Measurements from ENCODE around the gene CKS2. TPM values are rescaled to one million over a fixed set of nuclear protein-coding genes. Genes with fewer than 3 reads are reported as not detected.
A peak's percentile ranks its signal among the peaks of the same experiment; 100 is the strongest.

CKS2 gene
- total RNA-seq, 4 donors from 2014 or later, result 6.5 to 13.2 (median 6.9) TPM

DNA sequence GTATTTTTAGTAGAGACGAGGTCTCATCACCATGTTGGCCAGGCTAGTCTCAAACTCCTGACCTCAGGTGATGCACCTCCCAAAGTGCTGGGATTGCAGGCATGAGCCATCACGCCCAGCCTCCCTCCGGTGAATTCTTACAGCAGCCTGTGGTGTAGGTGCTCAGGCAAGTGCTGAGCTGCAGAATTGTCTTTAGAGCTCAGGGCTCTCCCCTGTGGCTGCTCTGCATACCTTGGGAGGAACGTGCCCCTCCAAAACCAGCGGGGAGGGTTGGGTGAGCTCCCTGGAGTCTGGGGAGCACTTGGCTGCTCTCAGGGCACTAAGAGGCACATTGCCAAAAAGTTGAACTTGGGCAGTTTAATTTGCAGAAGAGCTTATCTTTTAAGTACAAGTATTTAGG lies 36.7 kb downstream of the CKS2 start:
- H3K27me3 ChIP-seq, result no peaks in the 10 kb centered on the region
- peaks cover 6 to 90% of the 10 kb centered on the region in 2 donors for H3K36me3 ChIP-seq
- ATAC-seq, result no peak
- no peak overlapping the region for H3K4me3 ChIP-seq
- H3K9me3 ChIP-seq, result no peaks in the 10 kb centered on the region
- TF ChIP-seq, protein P1, sequence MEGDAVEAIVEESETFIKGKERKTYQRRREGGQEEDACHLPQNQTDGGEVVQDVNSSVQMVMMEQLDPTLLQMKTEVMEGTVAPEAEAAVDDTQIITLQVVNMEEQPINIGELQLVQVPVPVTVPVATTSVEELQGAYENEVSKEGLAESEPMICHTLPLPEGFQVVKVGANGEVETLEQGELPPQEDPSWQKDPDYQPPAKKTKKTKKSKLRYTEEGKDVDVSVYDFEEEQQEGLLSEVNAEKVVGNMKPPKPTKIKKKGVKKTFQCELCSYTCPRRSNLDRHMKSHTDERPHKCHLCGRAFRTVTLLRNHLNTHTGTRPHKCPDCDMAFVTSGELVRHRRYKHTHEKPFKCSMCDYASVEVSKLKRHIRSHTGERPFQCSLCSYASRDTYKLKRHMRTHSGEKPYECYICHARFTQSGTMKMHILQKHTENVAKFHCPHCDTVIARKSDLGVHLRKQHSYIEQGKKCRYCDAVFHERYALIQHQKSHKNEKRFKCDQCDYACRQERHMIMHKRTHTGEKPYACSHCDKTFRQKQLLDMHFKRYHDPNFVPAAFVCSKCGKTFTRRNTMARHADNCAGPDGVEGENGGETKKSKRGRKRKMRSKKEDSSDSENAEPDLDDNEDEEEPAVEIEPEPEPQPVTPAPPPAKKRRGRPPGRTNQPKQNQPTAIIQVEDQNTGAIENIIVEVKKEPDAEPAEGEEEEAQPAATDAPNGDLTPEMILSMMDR (IDR thresholded peaks at IDR 0.05 in 4 of 5, conservative IDR thresholded peaks at IDR 0.05 in 1 of 5), result no peak
- no peak for TF ChIP-seq POLR2A (IDR thresholded peaks at IDR 0.05)
- DNase-seq, result no peak
- peaks cover 13 to 16% of the 10 kb centered on the region in 2 donors for H3K4me1 ChIP-seq
- intact Hi-C loops (cut with DNase I; ENCODE audit: low total_unique reads) (no loop called here), in situ Hi-C loops (cut with MboI; ENCODE audit: low sequenced_read_pairs in 4 of 4) (no loop called here)
- no peak overlapping the region for H3K27ac ChIP-seq

DNA sequence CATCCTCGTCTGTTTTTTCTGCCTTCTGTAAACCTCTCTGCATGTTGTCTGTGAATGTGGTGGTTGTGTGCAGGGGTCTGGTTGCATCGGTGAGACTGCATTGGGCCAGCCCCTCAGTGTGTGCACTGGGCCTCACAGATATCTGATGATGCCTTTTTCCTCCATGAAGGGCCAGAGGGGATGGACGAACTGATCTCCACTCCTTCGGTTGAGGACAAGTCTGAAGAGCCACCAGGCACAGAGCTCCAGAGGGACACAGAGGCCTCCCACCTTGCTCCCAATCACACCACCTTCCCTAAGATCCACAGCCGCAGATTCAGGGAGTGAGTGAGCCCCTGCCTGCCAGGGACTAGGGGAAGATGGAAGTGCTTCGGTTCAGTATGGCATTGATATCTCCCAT lies 38.6 kb downstream of the CKS2 start:
- Histone ChIP-seq H3K27me3 (no peaks in the 10 kb centered on the region), H3K4me1 (peaks cover 24 to 29% of the 10 kb centered on the region in 2 donors), H3K4me3 (no peak overlapping the region), H3K9me3 (no peaks in the 10 kb centered on the region), H3K36me3 (peaks cover 2 to 88% of the 10 kb centered on the region in 2 donors), H3K27ac (peak overlapping the region; percentile 16 to 85 (median 77))
- DNase-seq (no peak), ATAC-seq (no peak)
- intact Hi-C loops (cut with DNase I; ENCODE audit: low total_unique reads) (loop anchor here (5.0 kb wide), 1 partner anchor 32 kb away; the partner anchor contains the start of gene SECISBP2), in situ Hi-C loops (cut with MboI; ENCODE audit: low sequenced_read_pairs in 4 of 4) (no loop called here)
- no peak for TF ChIP-seq POLR2A (IDR thresholded peaks at IDR 0.05)
- TF ChIP-seq, protein P1 (IDR thresholded peaks at IDR 0.05 in 4 of 5, conservative IDR thresholded peaks at IDR 0.05 in 1 of 5), result no peak

DNA sequence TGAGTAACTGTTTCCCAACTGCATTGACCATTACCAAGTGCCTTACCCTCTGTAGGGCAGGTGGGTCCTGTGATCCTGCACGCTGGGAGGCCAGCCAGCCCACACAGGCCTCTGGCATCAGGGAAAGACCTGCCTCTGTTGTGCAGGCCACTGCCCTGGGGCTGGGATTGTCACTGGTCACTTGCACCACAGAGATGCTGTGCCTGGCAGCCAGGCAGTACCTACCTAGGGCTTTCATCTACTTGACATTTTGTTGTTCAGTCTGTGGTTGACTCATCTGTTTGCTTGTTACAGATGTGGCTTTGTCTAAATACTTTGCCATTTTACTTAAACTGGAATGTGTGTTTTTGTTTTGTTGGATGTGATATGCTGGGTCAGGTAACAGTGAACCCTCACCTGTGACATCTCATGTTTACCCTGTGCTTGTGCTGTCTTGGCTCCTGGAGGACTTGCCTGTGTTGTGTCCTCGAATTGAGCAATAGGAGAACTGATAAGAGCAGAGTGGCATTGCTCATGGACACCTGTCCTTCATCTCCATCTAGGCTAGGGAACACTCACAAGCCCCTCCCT lies 40.1 kb downstream of the CKS2 start:
- intact Hi-C loops (cut with DNase I; ENCODE audit: low total_unique reads), result loop anchor here (5.0 kb wide), 1 partner anchor 34 kb away; the partner anchor contains the start of gene SECISBP2
- ATAC-seq (peak; percentile 86 to 92), DNase-seq (peak; percentile 62 to 63)
- no peaks in the 10 kb centered on the region for H3K9me3 ChIP-seq
- peaks cover 2 to 91% of the 10 kb centered on the region in 2 donors for H3K36me3 ChIP-seq
- in situ Hi-C loops (cut with MboI; ENCODE audit: low sequenced_read_pairs in 4 of 4), result no loop called here
- H3K27ac ChIP-seq, result peak overlapping the region; percentile 75 to 89 (median 82)
- no peak overlapping the region for H3K4me3 ChIP-seq
- H3K27me3 ChIP-seq, result no peaks in the 10 kb centered on the region
- H3K4me1 ChIP-seq, result peaks cover 24 to 30% of the 10 kb centered on the region in 2 donors
- TF ChIP-seq POLR2A (IDR thresholded peaks at IDR 0.05), result no peak
- TF ChIP-seq, protein P1 (IDR thresholded peaks at IDR 0.05 in 4 of 5, conservative IDR thresholded peaks at IDR 0.05 in 1 of 5), result no peak

DNA sequence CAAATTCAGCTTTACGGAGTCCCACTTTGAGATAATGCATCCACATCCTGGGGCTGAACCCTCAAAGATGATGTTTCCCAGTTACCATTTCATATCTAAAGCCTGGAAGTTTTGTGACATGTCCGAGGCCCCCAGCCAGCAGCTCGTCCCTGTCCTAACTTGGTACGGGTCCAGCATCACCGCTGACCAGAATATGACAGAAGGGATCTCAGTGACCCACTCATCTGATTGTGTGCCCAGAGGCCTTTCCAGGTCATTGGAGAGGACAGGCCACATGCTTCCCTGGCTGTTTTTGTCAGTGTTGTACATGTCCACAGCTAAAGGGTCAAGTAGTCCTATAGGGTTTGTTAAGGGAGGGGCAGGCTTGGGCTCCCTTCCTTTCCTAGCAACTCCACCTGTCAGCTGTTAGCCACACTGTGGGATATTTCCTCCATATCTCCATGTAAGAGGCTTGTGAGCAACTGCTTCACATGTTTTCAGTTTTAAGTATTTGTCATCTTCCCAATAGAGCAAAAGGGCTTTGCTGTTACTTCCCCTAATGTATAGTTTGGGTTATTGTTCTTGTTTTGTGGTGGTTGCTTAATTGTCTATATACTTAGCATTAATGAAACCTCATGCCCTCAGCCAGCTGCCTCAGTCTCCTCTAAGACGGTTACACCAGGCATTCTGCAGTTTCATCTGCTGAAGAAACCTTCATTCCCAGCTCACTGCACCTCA lies 40.7 kb downstream of the CKS2 start:
- DNase-seq (peak; percentile 68 to 81), ATAC-seq (peak; percentile 73 to 86)
- Histone ChIP-seq H3K36me3 (peaks cover 2 to 94% of the 10 kb centered on the region in 2 donors), H3K9me3 (no peaks in the 10 kb centered on the region), H3K4me3 (no peak overlapping the region), H3K4me1 (peaks cover 24 to 30% of the 10 kb centered on the region in 2 donors), H3K27me3 (no peaks in the 10 kb centered on the region), H3K27ac (peak overlapping the region; percentile 75 to 89 (median 82))
- TF ChIP-seq, protein P1 (IDR thresholded peaks at IDR 0.05 in 4 of 5, conservative IDR thresholded peaks at IDR 0.05 in 1 of 5), result no peak
- TF ChIP-seq POLR2A (IDR thresholded peaks at IDR 0.05), result no peak
- intact Hi-C loops (cut with DNase I; ENCODE audit: low total_unique reads), result loop anchor here (5.0 kb wide), 1 partner anchor 34 kb away; the partner anchor contains the start of gene SECISBP2
- in situ Hi-C loops (cut with MboI; ENCODE audit: low sequenced_read_pairs in 4 of 4), result no loop called here
